Stimulated activated CD8-positive, alpha-beta memory T cell treated with anti-CD3 and anti-CD28 coated beads, Interleukin-7, amount 100 ng/mL, for 48 hours (primary cell): ENCODE results near the gene OSBPL8.
"Not testable (repeated sequence)": the region's sequence is repeated elsewhere in the genome, so short reads cannot be mapped to it uniquely, and the experiment has no call there.

ENCODE experiments used
- DNase-seq, 2 donors: peaks; one replicate each; pipeline ENCODE4 v3.0.0-alpha.2; 2020; ENCODE audit warnings: low read depth in 1 of 2; ENCODE audit errors: extremely low read depth in 1 of 2

Gene OSBPL8

GRCh38 chr12:76532520-76532919, 27.1 kb downstream of the OSBPL8 start:
- DNase-seq = no peak

- DNase-seq = no peak
Measured at GRCh38 chr12:76531056-76531455, 28.5 kb downstream of the OSBPL8 start.

GRCh38 chr12:76530516-76530915, 29.1 kb downstream of the OSBPL8 start:
- DNase-seq = no peak

- no peak for DNase-seq
Measured at GRCh38 chr12:76529226-76529918, 30.2 kb downstream of the OSBPL8 start.

GRCh38 chr12:76523408-76523807, 36.2 kb downstream of the OSBPL8 start:
- no peak for DNase-seq

GRCh38 chr12:76520348-76520747, 39.2 kb downstream of the OSBPL8 start:
- DNase-seq = no peak

- DNase-seq = no peak
Measured at GRCh38 chr12:76519538-76519937, 40.0 kb downstream of the OSBPL8 start.

- no peak for DNase-seq
Measured at GRCh38 chr12:76518699-76519098, 40.9 kb downstream of the OSBPL8 start.

GRCh38 chr12:76515271-76515670, 44.3 kb downstream of the OSBPL8 start:
- DNase-seq = no peak

GRCh38 chr12:76511116-76511716, 48.4 kb downstream of the OSBPL8 start:
- not testable (repeated sequence) for DNase-seq

GRCh38 chr12:76508128-76508980, 51.2 kb downstream of the OSBPL8 start:
- DNase-seq = no peak

GRCh38 chr12:76506149-76506548, 53.4 kb downstream of the OSBPL8 start:
- no peak for DNase-seq

GRCh38 chr12:76505050-76505449, 54.5 kb downstream of the OSBPL8 start:
- DNase-seq = no peak

- DNase-seq = no peak
Measured at GRCh38 chr12:76504606-76505005, 55.0 kb downstream of the OSBPL8 start.

GRCh38 chr12:76503957-76504356, 55.6 kb downstream of the OSBPL8 start:
- no peak for DNase-seq

- DNase-seq = no peak
Measured at GRCh38 chr12:76501390-76501789, 58.2 kb downstream of the OSBPL8 start.

- not testable (repeated sequence) for DNase-seq
Measured at GRCh38 chr12:76499136-76499535, 60.4 kb downstream of the OSBPL8 start.

- DNase-seq = no peak
Measured at GRCh38 chr12:76495556-76495955, 64.0 kb downstream of the OSBPL8 start.

- no peak for DNase-seq
Measured at GRCh38 chr12:76491292-76491691, 68.3 kb downstream of the OSBPL8 start.

GRCh38 chr12:76490763-76491162, 68.8 kb downstream of the OSBPL8 start:
- DNase-seq = no peak

GRCh38 chr12:76489737-76490136, 69.8 kb downstream of the OSBPL8 start:
- no peak for DNase-seq

GRCh38 chr12:76486011-76486410, 73.6 kb downstream of the OSBPL8 start:
- no peak for DNase-seq
